Breast epithelium (tissue), 3 donors: ENCODE measurements around the gene TFB1M.

Experiments used
- CTCF ChIP-seq, 3 donors: fragments of 450-650 bp; IDR thresholded peaks; one replicate each; pipeline ENCODE4 v1.5.1; 2016 to 2017; ENCODE audit warnings: antibody characterized with exemption in 3 of 3, mild to moderate bottlenecking in 3 of 3, moderate library complexity in 3 of 3
- POLR2A ChIP-seq: fragments of 450-650 bp; IDR thresholded peaks from one replicate; pipeline ENCODE4 v1.6.1; 2016; ENCODE audit warnings: antibody characterized with exemption, mild to moderate bottlenecking, moderate library complexity

GRCh38 chr6:155276638-155277037, 37.6 kb downstream of the TFB1M start:
- no peak for TF ChIP-seq POLR2A
- TF ChIP-seq CTCF (IDR thresholded peaks at IDR 0.05), result no peak
